Psoas muscle (tissue), 8 donors: ENCODE measurements around the gene CACNB2. TPM values are rescaled to one million over a fixed set of nuclear protein-coding genes. Genes with fewer than 3 reads are reported as not detected.

ENCODE experiments used
- ATAC-seq, 4 donors: fragments of 200-7000 bp; cut with Tn5 transposase; one replicate each; pipeline ENCODE4 v1.9.1; 2020; ENCODE audit warnings: moderate library complexity in 3 of 4, mild to moderate bottlenecking in 2 of 4
- DNase-seq, 2 donors: peaks; one replicate each; pipeline ENCODE4 v3.0.0-alpha.2; 2020
- H3K27ac ChIP-seq: fragments of 200-600 bp; one replicate; pipeline ENCODE4 v1.8.0; 2022
- H3K27me3 ChIP-seq, 3 donors: fragments of 200-600 bp in 1 of 3; one replicate each; pipeline versions ENCODE4 v1.6.1 to v1.8.0; 2013 to 2022; ENCODE audit warnings: low read length in 2 of 3, mild to moderate bottlenecking in 2 of 3, moderate library complexity in 1 of 3; ENCODE audit not compliant: insufficient read depth in 3 of 3
- H3K36me3 ChIP-seq, 2 donors: fragments of 200-600 bp in 1 of 2; one replicate each; pipeline versions ENCODE4 v1.6.1 to v1.8.0; 2013 to 2022; ENCODE audit warnings: low read depth in 1 of 2, mild to moderate bottlenecking in 1 of 2, moderate library complexity in 1 of 2; ENCODE audit not compliant: insufficient read depth in 1 of 2
- H3K4me1 ChIP-seq: fragments of 200-600 bp; one replicate; pipeline ENCODE4 v1.8.0; 2022
- H3K4me3 ChIP-seq: fragments of 200-600 bp; one replicate; pipeline ENCODE4 v1.8.0; 2022; ENCODE audit warnings: mild to moderate bottlenecking
- H3K9me3 ChIP-seq: fragments of 200-600 bp; one replicate; pipeline ENCODE4 v1.8.0; 2022
- whole genome bisulfite sequencing, 3 donors: extraction: QIAGEN DNeasy Blood & Tissue Kit; methylation state at CpG; one replicate each; pipeline versions ENCODE4 v1.1.6 to v1.1.7; 2013; 5-methylcytosine and 5-hydroxymethylcytosine counted together
- intact Hi-C, 2 donors: fragments of 100-400 bp; cut with DNase I; formaldehyde crosslinking; loops; one replicate each; pipeline versions ENCODE4 v1.11.0 to v1.14.2; 2022
- polyA plus RNA-seq, 3 donors: library from polyadenylated mRNA; stranded (reverse); fragments of 200-250 nt; gene quantifications; one replicate each; pipeline ENCODE4 v1.2.3, GENCODE V29; 2013
- total RNA-seq, 4 donors: library from RNA; stranded (reverse); fragmentation: NEBNext Ultra II Directional in 2 of 4; extraction: Animal tissue kit (Norgen Biotek cat#: 25700) in 2 of 4; gene quantifications; one replicate each; pipeline versions ENCODE4 v1.2.1 to v1.2.4, GENCODE V29; 2021 to 2023
- TF ChIP-seq, protein P1 (sequence below): fragments of 200-600 bp; IDR thresholded peaks from one replicate; pipeline ENCODE4 v1.8.0; 2022; ENCODE audit warnings: antibody characterized with exemption
- donor health status: healthy with polysubstance abuse.
- donor health status: DM: no; HTN: no; CAD: no; lungs with moderate emphysema.
- donor health status: Bipolar disorder and iron deficiency.
- donor health status: healthy.
- donor health status: DM: yes; HTN: yes; CAD: no.
- donor health status: DM: no; HTN: no; CAD: no.
- donor health status: DM: no; HTN: no; CAD: no.
- donor health status: DM: yes; HTN: yes; CAD: no.

Gene CACNB2
- total and polyA plus RNA-seq, 7 donors: 0.20 to 0.71 (median 0.43) TPM

DNA sequence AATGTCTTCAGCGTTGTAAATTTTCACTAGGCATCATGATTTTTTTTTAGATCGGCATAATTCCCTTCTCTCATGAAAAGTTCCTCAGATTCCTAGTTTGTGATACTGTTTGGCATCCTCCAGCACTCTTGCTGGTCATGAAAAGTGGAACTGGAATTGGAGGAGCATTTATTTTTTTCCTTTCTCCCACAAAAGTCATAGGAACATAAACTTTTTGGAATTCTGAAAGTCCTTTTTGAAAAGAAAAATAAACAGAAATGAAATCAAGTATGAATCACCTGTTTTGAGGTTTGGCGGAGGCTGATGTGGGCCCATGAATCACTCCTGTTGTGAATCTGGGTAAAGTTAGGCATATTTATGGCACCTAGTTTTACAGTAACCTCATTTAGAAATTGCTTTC is 17.7 kb downstream of the CACNB2 start:
- WGBS, 3 donors: 59 to 73% (median 60%) methylated on average over 3 of the region's 3 CpGs
- no peaks in the 10 kb centered on the region for H3K9me3 ChIP-seq
- no peak overlapping the region for H3K4me3 ChIP-seq
- H3K36me3 ChIP-seq: no peaks in the 10 kb centered on the region
- DNase-seq (no peak), ATAC-seq (no peak)
- no peaks in the 10 kb centered on the region for H3K4me1 ChIP-seq
- intact Hi-C loops: no loop called here
- TF ChIP-seq, protein P1, sequence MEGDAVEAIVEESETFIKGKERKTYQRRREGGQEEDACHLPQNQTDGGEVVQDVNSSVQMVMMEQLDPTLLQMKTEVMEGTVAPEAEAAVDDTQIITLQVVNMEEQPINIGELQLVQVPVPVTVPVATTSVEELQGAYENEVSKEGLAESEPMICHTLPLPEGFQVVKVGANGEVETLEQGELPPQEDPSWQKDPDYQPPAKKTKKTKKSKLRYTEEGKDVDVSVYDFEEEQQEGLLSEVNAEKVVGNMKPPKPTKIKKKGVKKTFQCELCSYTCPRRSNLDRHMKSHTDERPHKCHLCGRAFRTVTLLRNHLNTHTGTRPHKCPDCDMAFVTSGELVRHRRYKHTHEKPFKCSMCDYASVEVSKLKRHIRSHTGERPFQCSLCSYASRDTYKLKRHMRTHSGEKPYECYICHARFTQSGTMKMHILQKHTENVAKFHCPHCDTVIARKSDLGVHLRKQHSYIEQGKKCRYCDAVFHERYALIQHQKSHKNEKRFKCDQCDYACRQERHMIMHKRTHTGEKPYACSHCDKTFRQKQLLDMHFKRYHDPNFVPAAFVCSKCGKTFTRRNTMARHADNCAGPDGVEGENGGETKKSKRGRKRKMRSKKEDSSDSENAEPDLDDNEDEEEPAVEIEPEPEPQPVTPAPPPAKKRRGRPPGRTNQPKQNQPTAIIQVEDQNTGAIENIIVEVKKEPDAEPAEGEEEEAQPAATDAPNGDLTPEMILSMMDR: no peak
- no peaks in the 10 kb centered on the region for H3K27me3 ChIP-seq
- no peak overlapping the region for H3K27ac ChIP-seq

DNA sequence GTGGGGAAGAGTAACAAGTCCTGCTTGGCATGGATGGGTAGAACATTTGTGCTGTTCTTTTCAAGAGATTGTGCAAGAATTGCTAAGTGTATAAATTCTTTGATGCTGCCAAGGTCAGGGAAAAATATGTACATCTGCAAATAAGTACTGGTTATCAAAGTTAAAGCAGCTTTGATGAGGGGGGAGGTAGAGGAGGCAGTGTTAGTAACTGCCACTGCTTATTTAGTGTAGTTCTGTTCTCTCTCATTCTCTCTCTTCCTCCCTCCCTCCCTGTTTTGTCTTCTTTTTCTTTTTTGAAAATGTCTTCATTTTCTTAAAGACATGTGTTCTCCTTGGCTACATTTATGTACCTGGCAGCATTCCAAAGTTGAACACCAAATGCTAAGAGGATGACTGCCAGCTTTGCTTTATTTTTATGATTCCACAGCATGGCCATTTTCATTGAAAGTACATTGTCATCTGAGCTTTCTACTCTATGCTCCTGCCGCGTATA is 18.6 kb downstream of the CACNB2 start:
- Histone ChIP-seq H3K9me3 (no peaks in the 10 kb centered on the region), H3K36me3 (no peaks in the 10 kb centered on the region), H3K4me1 (no peaks in the 10 kb centered on the region), H3K4me3 (no peak overlapping the region), H3K27me3 (no peaks in the 10 kb centered on the region), H3K27ac (no peak overlapping the region)
- intact Hi-C loops: no loop called here
- TF ChIP-seq, protein P1: no peak
- no peak for DNase-seq
- WGBS, 3 donors: 30 to 52% (median 50%) methylated on average over 2 of the region's 2 CpGs
- ATAC-seq: no peak

DNA sequence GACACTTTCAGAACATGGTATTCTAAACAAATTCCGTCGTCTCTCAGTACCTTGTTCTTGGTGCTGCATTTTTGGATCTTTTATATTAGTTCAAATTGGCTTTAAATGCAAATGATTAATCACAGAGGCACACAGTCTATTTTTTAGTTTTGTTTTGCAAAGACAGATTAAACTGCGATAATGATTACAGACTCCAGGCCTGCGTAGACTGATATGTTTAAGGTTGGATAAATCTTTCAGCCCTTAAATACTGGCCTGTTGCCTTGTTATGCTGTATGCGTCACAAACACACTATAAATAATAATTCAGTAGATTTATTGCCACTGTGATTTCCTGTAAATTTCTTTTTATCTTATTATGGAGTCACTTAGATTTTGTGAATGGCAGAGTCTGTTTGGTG is 19.3 kb downstream of the CACNB2 start:
- no peaks in the 10 kb centered on the region for H3K9me3 ChIP-seq
- TF ChIP-seq, protein P1: no peak
- intact Hi-C loops: no loop called here
- no peak overlapping the region for H3K27ac ChIP-seq
- H3K4me1 ChIP-seq: no peaks in the 10 kb centered on the region
- H3K27me3 ChIP-seq: no peaks in the 10 kb centered on the region
- 81 to 88% (median 83%) methylated on average over 5 of the region's 5 CpGs for WGBS, 3 donors
- H3K36me3 ChIP-seq: no peaks in the 10 kb centered on the region
- H3K4me3 ChIP-seq: no peak overlapping the region
- no peak for DNase-seq
- ATAC-seq: no peak

GRCh38 chr10:18162021-18162627 is 21.9 kb downstream of the CACNB2 start:
- DNase-seq: no peak
- Histone ChIP-seq H3K9me3 (no peaks in the 10 kb centered on the region), H3K36me3 (no peaks in the 10 kb centered on the region), H3K4me1 (no peaks in the 10 kb centered on the region), H3K4me3 (no peak overlapping the region), H3K27ac (no peak overlapping the region), H3K27me3 (no peaks in the 10 kb centered on the region)
- TF ChIP-seq, protein P1: no peak
- no peak for ATAC-seq
- WGBS, 3 donors: 61 to 67% (median 65%) methylated on average over 7 of the region's 7 CpGs
- intact Hi-C loops: no loop called here

- no peaks in the 10 kb centered on the region for H3K4me1 ChIP-seq
- no peak overlapping the region for H3K4me3 ChIP-seq
- no peaks in the 10 kb centered on the region for H3K9me3 ChIP-seq
- intact Hi-C loops: no loop called here
- no peaks in the 10 kb centered on the region for H3K27me3 ChIP-seq
- ATAC-seq (no peak), DNase-seq (no peak)
- TF ChIP-seq, protein P1: no peak
- 34 to 44% (median 43%) methylated on average over 4 of the region's 4 CpGs for WGBS, 3 donors
- no peak overlapping the region for H3K27ac ChIP-seq
- H3K36me3 ChIP-seq: no peaks in the 10 kb centered on the region
These were observed 23.9 kb downstream of the CACNB2 start for GRCh38 chr10:18164093-18164492.
